Osteocyte (in vitro differentiated cells): ENCODE results near the gene ANAPC5. TPM values are rescaled to one million over a fixed set of nuclear protein-coding genes. Genes with fewer than 3 reads are reported as not detected.

Experiments used
- DNase-seq: peaks from one replicate; pipeline ENCODE4 v3.0.0; 2021; ENCODE audit warnings: mixed read lengths; ENCODE audit not compliant: unreplicated experiment; ENCODE audit errors: extremely low spot score
- H3K27ac Mint-ChIP-seq: one replicate; pipeline ENCODE4 v1.8.0; 2021; ENCODE audit warnings: mild to moderate bottlenecking, mixed read lengths; ENCODE audit not compliant: unreplicated experiment
- H3K27me3 Mint-ChIP-seq: one replicate; pipeline ENCODE4 v1.8.0; 2021; ENCODE audit warnings: mixed read lengths; ENCODE audit not compliant: unreplicated experiment
- H3K36me3 Mint-ChIP-seq: one replicate; pipeline ENCODE4 v1.8.0; 2021; ENCODE audit warnings: mixed read lengths; ENCODE audit not compliant: unreplicated experiment
- H3K4me1 Mint-ChIP-seq: one replicate; pipeline ENCODE4 v1.8.0; 2021; ENCODE audit warnings: mixed read lengths; ENCODE audit not compliant: unreplicated experiment
- H3K4me3 Mint-ChIP-seq: one replicate; pipeline ENCODE4 v1.8.0; 2021; ENCODE audit warnings: mild to moderate bottlenecking, moderate library complexity, mixed read lengths; ENCODE audit not compliant: unreplicated experiment
- H3K9me3 Mint-ChIP-seq: one replicate; pipeline ENCODE4 v1.8.0; 2021; ENCODE audit warnings: mixed read lengths; ENCODE audit not compliant: unreplicated experiment
- total RNA-seq: library from RNA; stranded (reverse); gene quantifications from 2 replicates; pipeline ENCODE4 v1.2.1, GENCODE V29; 2021
- TF ChIP-seq, protein P1 (sequence below): fragments of 200-600 bp; sonication (generic); IDR thresholded peaks from 2 replicates; pipeline ENCODE4 v1.5.0; 2021; ENCODE audit warnings: antibody characterized with exemption, mild to moderate bottlenecking, moderate library complexity

Gene ANAPC5
- total RNA-seq, 1 donor from 2014 or later, result 130 TPM

DNA sequence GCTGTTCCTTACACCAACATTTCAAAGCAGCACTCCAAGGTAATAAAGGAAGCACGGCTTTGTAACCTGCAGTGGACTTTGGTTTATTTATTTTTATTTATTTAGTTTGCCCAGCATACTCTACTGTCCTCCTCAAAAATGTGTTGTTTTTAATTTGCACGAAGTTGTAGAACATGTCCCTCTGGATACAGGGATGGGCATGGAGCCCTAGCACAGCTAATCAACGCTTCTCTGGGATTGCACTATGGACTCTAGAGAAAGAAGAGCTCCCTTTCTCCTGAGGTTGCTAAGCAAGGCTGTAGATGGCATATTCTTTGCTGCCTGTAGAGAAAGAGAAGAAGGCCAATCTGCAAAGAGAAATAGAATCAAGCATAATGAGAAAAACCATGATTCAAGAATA lies 5.9 kb upstream of the ANAPC5 start:
- H3K27ac Mint-ChIP-seq, result no peak overlapping the region

DNA sequence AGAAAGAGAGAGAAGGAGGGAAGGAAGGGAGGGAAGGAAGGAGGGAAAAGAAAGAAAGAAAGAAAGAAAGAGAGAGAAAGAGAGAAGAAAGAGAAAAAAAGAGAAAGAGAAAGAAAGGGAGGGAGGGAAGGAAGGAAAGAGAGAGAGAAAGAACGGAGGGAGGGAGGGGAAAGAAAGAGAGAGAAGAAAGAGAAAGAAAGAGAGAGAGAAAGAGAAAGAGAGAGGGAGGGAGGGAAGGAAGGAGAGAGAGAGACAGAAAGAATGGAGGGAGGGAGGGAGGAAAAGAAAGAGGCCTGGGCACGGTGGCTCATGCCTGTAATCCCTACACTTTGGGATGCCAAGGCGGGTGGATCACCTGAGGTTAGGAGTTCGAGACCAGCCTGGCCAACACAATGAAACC lies 5.1 kb upstream of the ANAPC5 start:
- H3K27ac Mint-ChIP-seq, result no peak overlapping the region
- DNase-seq, result no peak
- H3K4me1 Mint-ChIP-seq, result peaks cover 9% of the 10 kb centered on the region
- no peaks in the 10 kb centered on the region for H3K9me3 Mint-ChIP-seq
- no peak overlapping the region for H3K4me3 Mint-ChIP-seq
- no peaks in the 10 kb centered on the region for H3K36me3 Mint-ChIP-seq
- H3K27me3 Mint-ChIP-seq, result peaks cover 3% of the 10 kb centered on the region
- TF ChIP-seq, protein P1, sequence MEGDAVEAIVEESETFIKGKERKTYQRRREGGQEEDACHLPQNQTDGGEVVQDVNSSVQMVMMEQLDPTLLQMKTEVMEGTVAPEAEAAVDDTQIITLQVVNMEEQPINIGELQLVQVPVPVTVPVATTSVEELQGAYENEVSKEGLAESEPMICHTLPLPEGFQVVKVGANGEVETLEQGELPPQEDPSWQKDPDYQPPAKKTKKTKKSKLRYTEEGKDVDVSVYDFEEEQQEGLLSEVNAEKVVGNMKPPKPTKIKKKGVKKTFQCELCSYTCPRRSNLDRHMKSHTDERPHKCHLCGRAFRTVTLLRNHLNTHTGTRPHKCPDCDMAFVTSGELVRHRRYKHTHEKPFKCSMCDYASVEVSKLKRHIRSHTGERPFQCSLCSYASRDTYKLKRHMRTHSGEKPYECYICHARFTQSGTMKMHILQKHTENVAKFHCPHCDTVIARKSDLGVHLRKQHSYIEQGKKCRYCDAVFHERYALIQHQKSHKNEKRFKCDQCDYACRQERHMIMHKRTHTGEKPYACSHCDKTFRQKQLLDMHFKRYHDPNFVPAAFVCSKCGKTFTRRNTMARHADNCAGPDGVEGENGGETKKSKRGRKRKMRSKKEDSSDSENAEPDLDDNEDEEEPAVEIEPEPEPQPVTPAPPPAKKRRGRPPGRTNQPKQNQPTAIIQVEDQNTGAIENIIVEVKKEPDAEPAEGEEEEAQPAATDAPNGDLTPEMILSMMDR, result no peak

More for the DNA sequence above, 5.9 kb upstream of the ANAPC5 start:
- H3K27me3 Mint-ChIP-seq, result peaks cover 3% of the 10 kb centered on the region
- H3K4me1 Mint-ChIP-seq, result peaks cover 5% of the 10 kb centered on the region
- H3K9me3 Mint-ChIP-seq, result no peaks in the 10 kb centered on the region
- TF ChIP-seq, protein P1, result no peak
- DNase-seq, result no peak
- no peaks in the 10 kb centered on the region for H3K36me3 Mint-ChIP-seq
- no peak overlapping the region for H3K4me3 Mint-ChIP-seq

DNA sequence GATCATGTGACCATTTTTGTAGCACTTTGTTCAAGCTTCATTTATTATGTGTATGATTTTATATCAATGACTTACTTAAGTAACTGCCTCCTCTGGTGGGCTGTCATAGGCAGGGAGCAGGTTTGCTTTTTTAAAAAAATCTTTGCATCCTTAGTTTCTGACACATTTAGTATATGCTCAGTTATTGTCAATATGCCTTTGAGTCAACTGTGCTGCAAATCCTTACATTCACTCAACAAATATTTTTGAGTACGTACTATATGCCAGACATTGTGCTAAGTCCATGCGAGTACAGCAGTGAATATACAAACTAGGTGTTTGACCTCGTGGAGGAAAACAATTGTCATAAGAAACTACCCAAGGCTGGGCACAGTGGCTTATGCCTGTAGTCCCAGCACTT lies 4.4 kb upstream of the ANAPC5 start:
- Mint-ChIP-seq H3K27me3 (peaks cover 3% of the 10 kb centered on the region), H3K9me3 (no peaks in the 10 kb centered on the region), H3K36me3 (no peaks in the 10 kb centered on the region), H3K27ac (no peak overlapping the region), H3K4me1 (peaks cover 10% of the 10 kb centered on the region), H3K4me3 (no peak overlapping the region)
- TF ChIP-seq, protein P1, result no peak
- no peak for DNase-seq

DNA sequence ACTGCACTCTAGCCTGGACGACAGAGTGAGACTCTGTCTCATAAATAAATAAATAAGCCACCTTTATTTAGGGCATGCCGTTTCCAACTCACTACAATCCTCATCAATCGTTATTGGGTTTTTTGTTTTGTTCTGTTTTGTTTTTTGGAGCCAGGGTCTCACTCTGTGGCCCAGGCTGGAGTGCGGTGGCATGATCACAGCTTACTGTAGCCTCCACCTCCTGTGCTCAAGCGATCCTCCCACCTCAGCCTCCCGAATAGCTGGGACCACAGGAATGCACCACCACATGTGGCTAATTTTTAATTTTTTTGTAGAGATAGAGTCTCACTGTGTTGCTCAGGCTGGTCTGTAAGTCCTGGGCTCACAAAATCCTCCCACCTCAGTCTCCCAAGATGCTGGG lies 3.6 kb upstream of the ANAPC5 start:
- no peak for DNase-seq
- no peak overlapping the region for H3K4me3 Mint-ChIP-seq
- H3K27me3 Mint-ChIP-seq, result peaks cover 3% of the 10 kb centered on the region
- no peak overlapping the region for H3K27ac Mint-ChIP-seq
- TF ChIP-seq, protein P1, result no peak
- peaks cover 16% of the 10 kb centered on the region for H3K4me1 Mint-ChIP-seq
- H3K36me3 Mint-ChIP-seq, result no peaks in the 10 kb centered on the region
- H3K9me3 Mint-ChIP-seq, result no peaks in the 10 kb centered on the region

DNA sequence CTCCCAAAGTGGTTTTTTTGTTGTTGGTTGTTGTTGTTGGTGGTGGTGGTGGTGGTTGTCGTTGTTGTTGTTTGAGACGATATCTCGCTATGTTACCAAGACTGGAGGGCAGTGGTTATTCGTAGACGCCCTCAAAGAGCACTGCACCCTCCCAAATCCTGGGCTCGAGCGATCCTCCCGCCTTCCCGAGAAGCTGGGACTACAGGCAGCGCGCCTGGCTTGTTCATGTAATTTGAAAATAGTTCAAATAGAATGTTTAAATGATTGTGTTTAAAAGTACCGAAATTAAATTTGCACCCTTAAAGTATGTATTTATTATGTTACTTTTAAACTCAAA lies 439 bp upstream of the ANAPC5 start:
- Mint-ChIP-seq H3K4me1 (peaks cover 23% of the 10 kb centered on the region), H3K27me3 (no peaks in the 10 kb centered on the region), H3K4me3 (peak overlapping the region; percentile 99), H3K27ac (peak overlapping the region; percentile 99), H3K9me3 (no peaks in the 10 kb centered on the region), H3K36me3 (no peaks in the 10 kb centered on the region)
- DNase-seq, result no peak
- TF ChIP-seq, protein P1, result no peak
